ENCODE measurements around the gene THEM4. TPM values are rescaled to one million over a fixed set of nuclear protein-coding genes. Genes with fewer than 3 reads are reported as not detected.
A peak's percentile ranks its signal among the peaks of the same experiment; 100 is the strongest.

THEM4 gene
- total and polyA plus RNA-seq, 10 donors, result 10.1 to 46.3 (median 15.5) TPM

- Histone ChIP-seq H3K4me1 (peaks cover 7 to 40% (median 34%) of the 10 kb centered on the region in 6 donors), H3K27me3 (replicated peaks in 1 of 7) (no peaks in the 10 kb centered on the region), H3K27ac (peak overlapping the region in 2 of 8 donors; percentile 74 to 76), H3K36me3 (no peaks in the 10 kb centered on the region), H3K4me3 (no peak overlapping the region), H3K9me3 (no peaks in the 10 kb centered on the region)
- TF ChIP-seq POLR2AphosphoS5 (IDR thresholded peaks at IDR 0.05), result no peak
- TF ChIP-seq, protein P1, sequence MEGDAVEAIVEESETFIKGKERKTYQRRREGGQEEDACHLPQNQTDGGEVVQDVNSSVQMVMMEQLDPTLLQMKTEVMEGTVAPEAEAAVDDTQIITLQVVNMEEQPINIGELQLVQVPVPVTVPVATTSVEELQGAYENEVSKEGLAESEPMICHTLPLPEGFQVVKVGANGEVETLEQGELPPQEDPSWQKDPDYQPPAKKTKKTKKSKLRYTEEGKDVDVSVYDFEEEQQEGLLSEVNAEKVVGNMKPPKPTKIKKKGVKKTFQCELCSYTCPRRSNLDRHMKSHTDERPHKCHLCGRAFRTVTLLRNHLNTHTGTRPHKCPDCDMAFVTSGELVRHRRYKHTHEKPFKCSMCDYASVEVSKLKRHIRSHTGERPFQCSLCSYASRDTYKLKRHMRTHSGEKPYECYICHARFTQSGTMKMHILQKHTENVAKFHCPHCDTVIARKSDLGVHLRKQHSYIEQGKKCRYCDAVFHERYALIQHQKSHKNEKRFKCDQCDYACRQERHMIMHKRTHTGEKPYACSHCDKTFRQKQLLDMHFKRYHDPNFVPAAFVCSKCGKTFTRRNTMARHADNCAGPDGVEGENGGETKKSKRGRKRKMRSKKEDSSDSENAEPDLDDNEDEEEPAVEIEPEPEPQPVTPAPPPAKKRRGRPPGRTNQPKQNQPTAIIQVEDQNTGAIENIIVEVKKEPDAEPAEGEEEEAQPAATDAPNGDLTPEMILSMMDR (IDR thresholded peaks at IDR 0.05 in 8 of 11, conservative IDR thresholded peaks at IDR 0.05 in 3 of 11), result no peak
- no peak for TF ChIP-seq POLR2A (IDR thresholded peaks at IDR 0.05)
- 64 to 71% (median 67%) methylated on average over 7 of the region's 7 CpGs for WGBS, 5 donors
- intact Hi-C loops (cut with DNase I; ENCODE audit: low total_unique reads), result no loop called here
- no peak for DNase-seq
These were observed 35.0 kb upstream of the THEM4 start for GRCh38 chr1:151944126-151944856.

- TF ChIP-seq POLR2AphosphoS5 (IDR thresholded peaks at IDR 0.05), result no peak
- TF ChIP-seq, protein P1 (IDR thresholded peaks at IDR 0.05 in 8 of 11, conservative IDR thresholded peaks at IDR 0.05 in 3 of 11), result no peak
- no peak for TF ChIP-seq POLR2A (IDR thresholded peaks at IDR 0.05)
- no peaks in the 10 kb centered on the region for H3K9me3 ChIP-seq
- H3K27me3 ChIP-seq (replicated peaks in 1 of 7), result no peaks in the 10 kb centered on the region
- H3K4me3 ChIP-seq, result no peak overlapping the region
- H3K36me3 ChIP-seq, result no peaks in the 10 kb centered on the region
- H3K27ac ChIP-seq, result no peak overlapping the region
- peaks cover 7 to 40% (median 34%) of the 10 kb centered on the region in 6 donors for H3K4me1 ChIP-seq
- intact Hi-C loops (cut with DNase I; ENCODE audit: low total_unique reads), result no loop called here
- 84 to 94% (median 94%) methylated on average over 1 of the region's 1 CpG for WGBS, 5 donors
- DNase-seq, result no peak
These were observed 34.3 kb upstream of the THEM4 start for GRCh38 chr1:151943591-151943990.

DNA sequence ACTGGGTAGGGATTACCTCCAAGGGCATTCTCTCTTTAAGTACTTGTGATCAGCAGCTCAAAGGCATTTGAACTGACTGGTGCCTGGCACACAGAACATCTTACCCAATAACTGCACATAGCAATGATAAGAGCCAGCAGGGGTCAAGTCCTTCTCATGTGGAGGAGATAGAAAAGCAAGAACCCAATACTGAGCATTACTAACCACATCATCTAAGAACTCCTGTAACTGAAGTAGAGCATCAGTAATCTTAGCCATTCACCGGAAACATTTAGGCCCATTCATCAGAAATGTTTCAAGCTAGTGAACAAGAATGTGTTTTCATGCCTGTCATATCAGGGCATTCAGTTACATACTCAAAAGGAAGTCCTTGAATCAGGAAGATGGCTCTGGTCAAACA is 33.6 kb upstream of the THEM4 start:
- Histone ChIP-seq H3K27me3 (replicated peaks in 1 of 7) (no peaks in the 10 kb centered on the region), H3K9me3 (no peaks in the 10 kb centered on the region), H3K4me3 (no peak overlapping the region), H3K27ac (no peak overlapping the region), H3K4me1 (peaks cover 7 to 40% (median 34%) of the 10 kb centered on the region in 6 donors), H3K36me3 (no peaks in the 10 kb centered on the region)
- no peak for DNase-seq
- TF ChIP-seq POLR2A (IDR thresholded peaks at IDR 0.05) (no peak), POLR2AphosphoS5 (IDR thresholded peaks at IDR 0.05) (no peak)
- TF ChIP-seq, protein P1 (IDR thresholded peaks at IDR 0.05 in 8 of 11, conservative IDR thresholded peaks at IDR 0.05 in 3 of 11), result no peak
- intact Hi-C loops (cut with DNase I; ENCODE audit: low total_unique reads), result no loop called here
- 60 to 80% (median 71%) methylated on average over 1 of the region's 1 CpG for whole genome bisulfite sequencing, 5 donors

DNA sequence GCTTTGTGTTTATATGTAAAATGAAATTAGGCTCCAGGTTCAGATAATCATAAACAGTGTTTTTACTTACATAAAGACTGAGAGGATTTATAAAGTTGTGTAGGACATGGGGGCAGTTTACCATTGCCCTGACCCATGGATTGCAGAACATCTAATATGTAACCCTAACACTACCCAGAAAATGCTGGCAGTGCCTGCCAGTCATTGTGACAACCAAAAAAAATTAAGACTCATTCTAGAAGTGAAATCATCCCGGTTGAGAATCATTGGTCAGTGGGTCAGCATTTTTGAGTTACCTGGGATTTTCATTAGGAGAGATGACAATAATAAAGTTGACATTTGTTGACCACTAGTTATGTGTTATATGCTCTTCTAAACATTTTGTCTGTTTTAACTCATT is 31.2 kb upstream of the THEM4 start:
- WGBS, 5 donors, result 54 to 82% (median 63%) methylated on average over 1 of the region's 1 CpG
- TF ChIP-seq, protein P1 (IDR thresholded peaks at IDR 0.05 in 8 of 11, conservative IDR thresholded peaks at IDR 0.05 in 3 of 11), result no peak
- no peak for TF ChIP-seq POLR2A (IDR thresholded peaks at IDR 0.05)
- TF ChIP-seq POLR2AphosphoS5 (IDR thresholded peaks at IDR 0.05), result no peak
- intact Hi-C loops (cut with DNase I; ENCODE audit: low total_unique reads), result no loop called here
- Histone ChIP-seq H3K27ac (peak overlapping the region in 1 of 8 donors; percentile 28), H3K27me3 (replicated peaks in 1 of 7) (no peaks in the 10 kb centered on the region), H3K4me3 (no peak overlapping the region), H3K9me3 (no peaks in the 10 kb centered on the region), H3K36me3 (no peaks in the 10 kb centered on the region), H3K4me1 (peaks cover 4 to 28% (median 23%) of the 10 kb centered on the region in 6 donors)
- no peak for DNase-seq
